AG08395 (cell line): ENCODE measurements around the gene SPINK1.
"Not testable (repeated sequence)": the region's sequence is repeated elsewhere in the genome, so short reads cannot be mapped to it uniquely, and the experiment has no call there.

ENCODE experiments used
- DNase-seq: peaks from one replicate; pipeline ENCODE4 v3.0.0; 2012; ENCODE audit warnings: mixed read lengths, low spot score

Gene SPINK1

DNA sequence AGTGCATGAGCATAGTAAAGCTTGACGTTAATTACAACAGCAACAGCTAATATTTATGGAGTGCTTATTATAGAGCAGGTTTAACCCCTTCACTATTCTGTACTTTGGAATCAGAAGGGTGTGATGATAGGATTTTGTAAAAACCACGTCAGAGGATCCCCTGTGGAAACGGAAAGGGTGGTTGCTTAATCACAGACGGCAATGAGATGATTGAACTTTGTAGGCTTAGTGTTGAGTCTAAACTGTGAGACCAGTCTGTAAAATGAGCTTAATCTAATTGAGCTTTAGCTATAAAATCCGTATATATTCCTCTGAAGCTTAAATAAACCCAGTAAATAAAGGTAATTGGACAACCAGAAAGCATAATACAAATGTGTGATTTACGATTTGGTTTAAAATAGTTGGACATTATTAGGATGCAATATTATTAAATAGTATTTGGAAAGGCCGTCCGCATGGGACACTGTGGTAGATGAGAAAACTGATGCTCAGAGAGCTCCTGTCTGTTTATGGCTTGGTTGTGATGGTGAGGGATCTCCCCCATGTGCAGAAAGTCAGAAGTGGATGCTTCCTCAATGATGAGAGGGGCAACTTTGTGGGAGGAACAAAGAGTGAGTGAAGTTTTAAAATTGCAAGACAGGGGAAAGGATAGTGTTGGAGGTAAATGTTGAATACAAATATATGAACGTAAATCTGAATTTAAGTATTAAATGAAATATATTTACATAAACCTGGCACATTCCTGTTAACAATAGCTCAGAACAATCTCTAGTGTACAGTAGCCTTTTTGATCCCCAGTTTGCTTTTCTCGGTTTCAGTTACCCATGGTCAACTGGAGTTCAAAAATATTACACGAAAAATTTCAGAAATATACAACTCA lies 23.7 kb upstream of the SPINK1 start:
- no peak for DNase-seq

DNA sequence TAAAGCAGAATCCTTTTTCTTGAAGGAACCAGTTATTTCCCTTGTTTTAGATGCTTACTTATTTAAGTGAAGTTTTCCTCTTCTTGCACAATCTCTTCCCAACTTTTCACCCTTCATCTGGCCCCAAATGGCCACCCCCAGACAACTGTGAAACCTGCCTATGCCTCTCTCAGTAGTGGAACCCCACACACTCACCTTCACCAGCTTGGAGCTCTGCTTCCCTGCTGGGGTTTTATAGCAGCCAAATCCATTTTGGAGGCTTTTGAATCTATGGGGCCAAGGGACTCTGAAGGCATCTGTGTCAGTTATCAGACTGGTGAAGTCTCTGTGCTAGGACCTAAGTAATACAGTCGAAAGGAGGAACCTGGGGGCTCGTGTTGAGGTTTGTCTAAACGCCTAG lies 22.9 kb upstream of the SPINK1 start:
- DNase-seq: no peak

- DNase-seq: no peak
Observed at GRCh38 chr5:147853372-147853987, 22.0 kb upstream of the SPINK1 start.

DNA sequence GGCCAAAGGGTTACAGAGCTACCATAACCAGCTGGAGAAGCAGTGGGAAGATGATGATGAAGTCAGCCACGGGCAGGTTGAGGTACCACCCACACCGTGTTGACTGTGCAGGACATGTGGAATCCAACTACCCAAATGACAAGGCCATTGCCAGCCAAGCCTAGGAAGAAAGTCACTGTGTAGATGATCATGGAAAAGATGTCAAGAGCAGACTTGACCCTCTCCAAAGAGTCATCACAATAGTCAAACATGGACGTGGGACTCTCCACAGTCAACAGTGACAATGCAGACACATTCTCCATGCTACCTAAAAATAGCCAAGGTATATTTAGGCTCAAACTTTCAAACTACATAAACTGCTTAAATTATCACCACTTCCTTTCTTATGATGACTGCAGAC lies 20.9 kb upstream of the SPINK1 start:
- DNase-seq: no peak

DNA sequence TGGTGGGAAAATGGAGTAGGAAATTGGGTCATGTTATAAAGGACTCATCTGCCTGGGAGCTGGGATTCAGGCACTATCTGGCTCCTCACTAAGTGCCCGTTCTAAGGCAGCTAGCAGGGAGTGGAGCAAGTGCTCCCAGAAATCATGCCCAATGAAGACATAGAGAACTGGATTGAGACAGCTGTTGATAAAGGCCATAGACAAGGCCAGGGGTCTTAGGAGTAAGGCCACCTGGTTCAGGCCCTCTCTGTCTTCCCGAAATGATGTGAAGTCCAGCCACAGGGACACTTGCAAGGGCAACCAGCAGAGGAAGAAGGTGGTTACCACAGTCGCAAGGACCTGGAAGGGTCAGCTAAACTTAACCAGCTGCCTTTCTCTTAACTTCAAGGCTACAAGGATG lies 20.1 kb upstream of the SPINK1 start:
- DNase-seq: no peak

DNA sequence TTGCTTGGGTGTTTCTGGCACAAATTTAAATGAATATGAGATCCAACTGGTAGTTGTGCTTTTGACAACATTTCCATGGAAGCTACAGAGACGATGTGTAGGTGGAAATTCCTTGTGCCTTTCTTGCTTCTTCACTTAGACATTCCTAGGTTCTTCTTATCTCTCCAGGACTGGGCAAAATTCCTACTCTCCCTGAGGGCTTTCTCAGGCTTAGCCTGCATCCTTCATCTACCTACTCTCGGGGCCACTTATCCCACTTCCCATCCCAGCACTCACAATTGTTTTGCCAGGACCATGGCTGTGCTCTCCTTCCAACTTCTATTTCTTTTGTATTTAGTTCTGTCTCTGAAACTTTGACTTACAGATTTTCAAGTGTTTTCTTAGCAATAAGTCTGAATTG lies 17.8 kb upstream of the SPINK1 start:
- DNase-seq: no peak

DNA sequence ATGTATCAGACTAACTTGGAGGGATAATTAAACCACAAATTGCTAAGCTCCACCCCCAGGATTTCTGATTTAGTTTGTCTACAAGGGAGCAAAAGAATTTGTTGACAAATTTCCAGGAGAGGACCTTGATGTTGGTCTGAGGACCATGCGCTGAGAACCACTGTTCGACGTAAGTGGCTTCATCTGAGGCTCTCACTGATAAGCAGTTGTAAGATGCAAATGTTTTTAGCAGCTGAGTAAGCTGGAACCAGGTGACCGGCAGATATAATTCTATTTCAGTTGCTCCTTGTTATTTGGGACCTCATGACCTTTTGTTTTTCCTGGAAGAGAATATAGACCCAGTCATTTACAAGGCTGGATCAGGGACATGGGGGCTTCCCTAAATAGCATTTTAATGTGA lies 14.1 kb upstream of the SPINK1 start:
- DNase-seq: no peak

DNA sequence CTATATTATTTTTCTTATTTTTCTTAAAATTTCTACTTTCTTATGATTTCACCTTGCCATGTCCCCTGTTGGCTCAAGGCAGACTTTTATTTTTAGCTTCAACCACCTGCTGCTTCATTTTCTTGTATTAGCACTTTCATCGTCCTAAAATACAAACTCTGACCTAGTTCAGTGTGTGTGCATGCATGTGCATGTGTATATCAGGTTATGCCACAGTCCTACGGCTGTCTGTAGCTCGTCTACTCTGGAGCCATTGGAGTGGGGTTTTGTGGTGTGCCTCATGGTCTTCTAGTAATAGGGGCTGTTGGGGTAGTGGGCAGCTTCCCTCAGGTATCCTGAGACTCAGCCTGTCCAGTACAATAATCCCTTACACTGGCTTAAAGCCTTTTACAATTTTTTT lies 13.4 kb upstream of the SPINK1 start:
- no peak for DNase-seq

DNA sequence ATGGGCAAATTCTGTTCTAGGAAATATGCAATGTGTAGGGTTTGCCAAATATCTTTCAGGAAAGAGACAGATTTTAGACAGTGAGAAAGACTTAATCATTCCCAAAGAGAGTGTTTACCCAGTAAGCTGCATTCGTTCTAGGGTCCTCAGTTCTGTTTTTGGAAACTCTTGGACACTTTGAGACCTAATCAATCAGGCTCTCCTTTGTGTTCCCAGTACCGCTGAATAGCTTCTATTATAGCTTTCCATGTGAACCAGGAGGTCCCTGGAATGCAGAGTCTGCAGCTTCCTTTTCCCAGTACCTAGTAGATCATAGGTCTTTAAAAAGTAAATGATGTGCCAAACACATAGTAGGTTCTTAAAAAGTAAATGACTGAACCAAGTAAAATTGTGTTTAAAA lies 11.4 kb upstream of the SPINK1 start:
- no peak for DNase-seq

DNA sequence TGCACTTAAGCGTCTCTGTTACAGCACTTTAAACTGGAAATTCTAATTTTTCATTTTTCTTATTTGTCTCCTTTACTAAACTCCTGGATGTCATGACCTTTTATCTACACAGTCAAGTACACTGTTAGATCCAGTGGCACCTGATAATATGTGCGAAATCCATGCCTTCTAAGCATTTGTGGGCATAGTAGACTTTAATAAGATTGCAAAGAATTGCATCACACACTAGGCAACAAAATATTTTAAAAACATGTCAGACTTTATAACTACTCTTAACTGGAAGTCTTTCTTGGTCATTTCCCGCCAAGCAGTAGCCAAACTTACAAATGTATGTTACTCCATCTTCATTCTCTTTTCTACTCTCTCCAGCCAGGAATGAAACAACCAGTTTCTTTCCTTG lies 5.0 kb upstream of the SPINK1 start:
- no peak for DNase-seq

- DNase-seq: no peak
Observed at GRCh38 chr5:147835386-147835798, 3.9 kb upstream of the SPINK1 start.

GRCh38 chr5:147832541-147832940 lies 1.1 kb upstream of the SPINK1 start:
- DNase-seq: no peak

DNA sequence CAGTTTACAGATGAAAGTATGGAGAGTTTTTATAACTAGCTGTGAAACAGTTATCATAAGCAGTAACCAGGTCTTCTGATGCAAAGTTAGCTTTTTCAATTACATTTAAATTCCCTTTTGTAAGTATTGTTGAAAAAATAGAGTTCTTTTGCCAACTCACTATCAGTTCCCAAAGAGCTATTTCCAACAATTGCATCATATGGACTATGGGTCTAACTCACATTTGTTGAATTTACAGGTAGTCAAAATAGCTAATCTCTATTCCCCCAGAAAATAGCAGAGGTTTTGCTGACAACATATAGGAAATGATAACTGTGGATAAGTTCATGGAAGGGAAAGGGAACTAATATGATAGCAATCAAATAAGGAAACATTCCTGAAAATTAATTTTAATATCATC lies 1.4 kb downstream of the SPINK1 start:
- DNase-seq: no peak

DNA sequence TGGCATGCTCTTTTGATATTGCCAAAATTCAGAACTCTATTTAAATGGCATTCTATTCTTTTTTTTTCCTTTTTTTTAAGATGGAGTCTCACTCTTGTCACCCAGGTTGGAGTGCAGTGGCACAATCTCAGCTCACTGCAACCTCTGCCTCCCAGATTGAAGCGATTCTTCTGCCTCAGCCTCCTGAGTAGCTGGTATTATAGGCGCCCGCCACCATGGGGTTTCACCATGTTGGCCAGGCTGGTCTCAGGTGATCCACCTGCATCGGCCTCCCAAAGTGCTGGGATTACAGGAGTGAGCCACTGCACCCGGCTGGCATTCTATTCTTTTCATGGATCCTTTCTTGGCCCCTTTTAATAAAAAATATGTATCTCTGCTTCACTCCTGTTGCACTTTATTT lies 4.5 kb downstream of the SPINK1 start:
- not testable (repeated sequence) for DNase-seq

- no peak for DNase-seq
Observed at GRCh38 chr5:147826361-147826760, 5.1 kb downstream of the SPINK1 start.

- DNase-seq: peak; percentile 9
Observed at GRCh38 chr5:147822686-147823491, 8.6 kb downstream of the SPINK1 start.

DNA sequence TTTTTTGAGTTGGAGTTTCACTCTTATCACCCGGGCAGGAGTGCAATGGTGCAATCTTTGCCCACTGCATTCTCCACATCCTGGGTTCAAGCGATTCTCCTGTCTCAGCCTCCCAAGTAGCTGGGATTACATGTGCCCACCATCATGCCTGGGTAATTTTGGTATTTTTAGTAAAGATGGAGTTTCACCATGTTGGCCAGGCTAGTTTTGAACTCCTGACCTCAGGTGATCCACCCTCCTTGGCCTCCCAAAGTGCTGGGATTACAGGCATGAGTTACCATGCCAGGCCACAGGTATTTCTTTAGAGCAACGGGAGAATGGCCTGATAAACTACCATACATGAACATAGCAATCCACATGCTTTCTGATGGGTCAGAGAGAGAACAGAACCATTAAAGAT lies 9.2 kb downstream of the SPINK1 start:
- DNase-seq: not testable (repeated sequence)

- DNase-seq: no peak
Observed at GRCh38 chr5:147821766-147822165, 9.7 kb downstream of the SPINK1 start.

GRCh38 chr5:147819261-147819770 lies 12.2 kb downstream of the SPINK1 start:
- no peak for DNase-seq

GRCh38 chr5:147818290-147818689 lies 13.2 kb downstream of the SPINK1 start:
- DNase-seq: no peak

DNA sequence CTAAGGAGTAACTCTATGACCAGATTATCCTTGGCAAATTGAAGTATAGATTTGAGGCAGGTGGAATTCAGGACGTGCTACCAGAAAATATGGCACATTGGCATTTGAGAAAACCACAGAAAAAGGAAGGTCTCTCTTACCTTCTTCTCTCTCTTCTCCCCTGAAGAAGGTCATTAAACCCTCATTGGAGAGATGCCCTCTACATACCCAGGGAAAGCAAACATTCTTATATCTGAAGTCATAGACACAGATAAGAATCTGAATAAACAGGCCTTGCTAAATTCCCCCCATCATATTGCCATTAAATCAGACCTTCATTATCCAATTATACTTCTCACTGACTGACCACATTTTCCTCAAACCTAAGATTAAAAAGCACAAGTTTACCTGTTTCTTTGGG lies 17.8 kb downstream of the SPINK1 start:
- no peak for DNase-seq

DNA sequence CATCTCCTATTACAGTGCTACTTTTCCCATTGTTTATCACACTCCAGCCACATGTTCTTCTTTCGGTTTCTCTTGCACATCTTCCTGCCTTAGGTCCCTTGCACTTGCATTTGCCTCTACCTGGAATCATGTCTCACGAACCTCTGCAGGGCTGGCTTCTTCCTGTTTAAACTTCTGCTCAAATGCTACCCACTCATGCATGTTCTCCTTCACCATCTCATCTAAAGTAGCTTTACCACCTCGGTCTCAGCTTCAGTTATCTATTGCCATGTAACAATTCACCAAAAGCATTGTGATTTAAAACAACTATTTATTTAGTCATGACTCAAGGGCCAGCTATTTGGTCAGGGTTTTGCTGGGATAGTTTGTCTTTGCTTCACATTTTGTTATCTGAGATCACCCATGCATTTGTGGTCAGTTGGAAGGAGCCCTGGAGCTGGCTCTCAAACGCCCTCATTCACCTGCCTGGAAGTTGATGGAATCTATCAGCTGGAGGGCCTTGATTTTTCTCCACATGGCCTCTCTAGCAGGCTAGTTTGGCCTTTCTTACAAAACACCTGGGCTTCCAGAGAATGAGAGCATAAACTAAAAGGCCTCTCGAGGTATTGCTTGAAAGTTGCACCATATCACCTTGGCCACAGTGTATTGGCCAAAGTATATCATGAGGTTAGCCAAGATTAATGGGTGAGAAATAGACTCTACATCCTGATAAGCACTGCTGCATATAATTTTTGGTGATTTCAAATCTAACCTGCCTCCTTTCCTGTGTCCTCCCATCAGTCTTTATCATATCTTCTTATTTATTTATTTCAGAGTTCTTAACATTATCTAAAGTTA lies 21.4 kb downstream of the SPINK1 start:
- no peak for DNase-seq
